IMR-90 (cell line): Measurements from ENCODE around the gene VARS2. TPM values are rescaled to one million over a fixed set of nuclear protein-coding genes. Genes with fewer than 3 reads are reported as not detected.

Source experiments
- ATAC-seq: fragments of 200-7000 bp; cut with Tn5 transposase; 2 replicates; pipeline ENCODE4 v1.9.1; 2020; ENCODE audit warnings: low read depth, mild to moderate bottlenecking, moderate library complexity
- BruUV-seq: library from RNA; stranded (reverse); fragments of 400-500 nt; replicated peaks from 2 replicates; lab custom pipeline; 2021; lab: Mats Ljungman, UMichigan
- CTCF ChIA-PET: fragments of 300-600 bp; formaldehyde crosslinking; extraction: SDS; loops from one replicate; lab custom pipeline; 2021; ENCODE audit warnings: antibody characterized with exemption; lab: Yijun Ruan, JAX
- POLR2A ChIA-PET: fragments of 300-600 bp; sonication (Branson Sonifier 250); formaldehyde crosslinking; loops from one replicate; lab custom pipeline; 2022; ENCODE audit warnings: antibody characterized with exemption; ENCODE audit not compliant: unreplicated experiment; lab: Charles Lee
- DNase-seq: peaks from one replicate; pipeline ENCODE4 v3.0.0; 2013
- H2AFZ ChIP-seq: replicated peaks from 2 replicates; pipeline ENCODE3; 2013; ENCODE audit warnings: low read length, mild to moderate bottlenecking; ENCODE audit not compliant: poor library complexity
- H2AK5ac ChIP-seq: 2 replicates; pipeline ENCODE4 v1.6.1; 2013; ENCODE audit warnings: low read depth, low read length, inconsistent platforms
- H2AK9ac ChIP-seq: replicated peaks from 2 replicates; pipeline ENCODE3; 2013; ENCODE audit warnings: mild to moderate bottlenecking, low read depth, low read length, moderate library complexity; ENCODE audit not compliant: poor library complexity
- H2BK120ac ChIP-seq: 2 replicates; pipeline ENCODE4 v1.6.1; 2013; ENCODE audit warnings: low read depth, low read length, inconsistent platforms
- H2BK15ac ChIP-seq: 3 replicates; pipeline ENCODE4 v1.6.1; 2013; ENCODE audit warnings: low read depth, low read length, inconsistent platforms
- H2BK20ac ChIP-seq: 2 replicates; pipeline ENCODE4 v1.6.1; 2013; ENCODE audit warnings: low read depth, mild to moderate bottlenecking, inconsistent platforms, low read length, moderate library complexity
- H2BK5ac ChIP-seq: 2 replicates; pipeline ENCODE4 v1.6.1; 2013; ENCODE audit warnings: mild to moderate bottlenecking, low read depth, low read length, inconsistent platforms; ENCODE audit not compliant: poor library complexity, severe bottlenecking
- H3K14ac ChIP-seq: replicated peaks from 2 replicates; pipeline ENCODE4 v1.6.1; 2013; ENCODE audit warnings: low read depth, low read length, inconsistent platforms
- H3K18ac ChIP-seq: 2 replicates; pipeline ENCODE4 v1.6.1; 2013; ENCODE audit warnings: low read depth, low read length, control low read depth
- H3K23ac ChIP-seq: 2 replicates; pipeline ENCODE4 v1.6.1; 2013; ENCODE audit warnings: low read depth, low read length, inconsistent platforms
- H3K27ac ChIP-seq: 2 replicates; pipeline ENCODE4 v1.5.1; 2013; ENCODE audit warnings: mild to moderate bottlenecking, control low read depth, low read length; ENCODE audit not compliant: insufficient read depth
- H3K27me3 ChIP-seq: 2 replicates; pipeline ENCODE4 v1.6.1; 2013; ENCODE audit warnings: low read length; ENCODE audit not compliant: control insufficient read depth, insufficient read depth
- H3K36me3 ChIP-seq: 2 replicates; pipeline ENCODE4 v1.6.1; 2013; ENCODE audit warnings: low read length, mixed read lengths; ENCODE audit not compliant: control insufficient read depth, insufficient read depth
- H3K4ac ChIP-seq: 2 replicates; pipeline ENCODE4 v1.6.1; 2013; ENCODE audit warnings: low read depth, low read length, inconsistent platforms
- H3K4me1 ChIP-seq: 2 replicates; pipeline ENCODE4 v1.6.1; 2013; ENCODE audit warnings: low read length, mixed read lengths; ENCODE audit not compliant: control insufficient read depth, insufficient read depth
- H3K4me2 ChIP-seq: 2 replicates; pipeline ENCODE4 v1.6.1; 2013; ENCODE audit warnings: low read depth, mild to moderate bottlenecking, control low read depth, low read length, moderate library complexity
- H3K4me3 ChIP-seq: 2 replicates; pipeline ENCODE4 v1.5.1; 2013; ENCODE audit warnings: low read depth, mild to moderate bottlenecking, control low read depth, low read length, moderate library complexity; ENCODE audit not compliant: insufficient read depth
- H3K56ac ChIP-seq: 2 replicates; pipeline ENCODE4 v1.6.1; 2013; ENCODE audit warnings: low read length, inconsistent platforms; ENCODE audit not compliant: insufficient read depth; ENCODE audit errors: extremely low read depth
- H3K79me1 ChIP-seq, 2 experiments: 2 replicates each; pipeline ENCODE4 v1.6.1; 2013; ENCODE audit warnings: low read length in 2 of 2, inconsistent platforms in 1 of 2, low read depth in 1 of 2
- H3K9ac ChIP-seq: 2 replicates; pipeline ENCODE4 v1.6.1; 2013; ENCODE audit warnings: low read depth, low read length, control low read depth
- H3K9me1 ChIP-seq: 2 replicates; pipeline ENCODE4 v1.6.1; 2013; ENCODE audit warnings: low read length, inconsistent platforms; ENCODE audit not compliant: insufficient read depth
- H3K9me3 ChIP-seq: 2 replicates; pipeline ENCODE4 v1.6.1; 2013; ENCODE audit warnings: low read length; ENCODE audit not compliant: control insufficient read depth, insufficient read depth
- H4K20me1 ChIP-seq: 2 replicates; pipeline ENCODE4 v1.6.1; 2013; ENCODE audit warnings: low read length, inconsistent platforms; ENCODE audit not compliant: insufficient read depth
- H4K5ac ChIP-seq: 2 replicates; pipeline ENCODE4 v1.6.1; 2013; ENCODE audit warnings: mild to moderate bottlenecking, low read depth, low read length, control low read depth
- H4K8ac ChIP-seq, 2 experiments: 2 replicates each; pipeline ENCODE4 v1.6.1; 2013; ENCODE audit warnings: low read depth in 2 of 2, low read length in 2 of 2, control low read depth in 1 of 2, inconsistent platforms in 1 of 2
- H4K91ac ChIP-seq: 2 replicates; pipeline ENCODE4 v1.6.1; 2013; ENCODE audit warnings: low read depth, low read length, inconsistent platforms; ENCODE audit not compliant: insufficient read depth
- BHLHE40 ChIP-seq: fragments of 150-350 bp; IDR thresholded peaks from 2 replicates; pipeline ENCODE4 v1.6.1; 2016; ENCODE audit warnings: mild to moderate bottlenecking, low read depth, low read length
- CEBPB ChIP-seq: IDR thresholded peaks from 2 replicates; pipeline ENCODE4 v1.6.1; 2012; ENCODE audit warnings: low read depth, low read length, improper control_type of control experiment
- CHD1 ChIP-seq: IDR thresholded peaks from 2 replicates; pipeline ENCODE4 v1.6.1; 2012; ENCODE audit warnings: low read depth, low read length, improper control_type of control experiment
- CTCF ChIP-seq: conservative IDR thresholded peaks from 2 replicates; pipeline ENCODE4 v1.5.1; 2012; ENCODE audit warnings: mild to moderate bottlenecking, low read depth, low read length, improper control_type of control experiment
- ELK1 ChIP-seq: fragments of 150-350 bp; IDR thresholded peaks from 2 replicates; pipeline ENCODE4 v1.6.1; 2016; ENCODE audit warnings: low read depth, mild to moderate bottlenecking, low read length, moderate library complexity, borderline replicate concordance
- FOS ChIP-seq: fragments of 150-350 bp; IDR thresholded peaks from 2 replicates; pipeline ENCODE4 v1.6.1; 2016; ENCODE audit warnings: low read depth, low read length
- MAFK ChIP-seq: IDR thresholded peaks from 2 replicates; pipeline ENCODE4 v1.6.1; 2012; ENCODE audit warnings: low read depth, low read length, improper control_type of control experiment
- NFE2L2 ChIP-seq: fragments of 150-350 bp; IDR thresholded peaks from 2 replicates; pipeline ENCODE4 v1.6.1; 2016; ENCODE audit warnings: low read depth, mild to moderate bottlenecking, low read length
- RCOR1 ChIP-seq: IDR thresholded peaks from 2 replicates; pipeline ENCODE4 v1.6.1; 2012; ENCODE audit warnings: mild to moderate bottlenecking, low read length, improper control_type of control experiment; ENCODE audit not compliant: insufficient replicate concordance
- SMC3 ChIP-seq: fragments of 150-350 bp; IDR thresholded peaks from 2 replicates; pipeline ENCODE4 v1.6.1; 2016; ENCODE audit warnings: low read depth, mild to moderate bottlenecking, antibody characterized with exemption, low read length, moderate library complexity
- USF2 ChIP-seq: fragments of 150-350 bp; IDR thresholded peaks from 2 replicates; pipeline ENCODE4 v1.6.1; 2017; ENCODE audit warnings: mild to moderate bottlenecking, antibody characterized with exemption, low read length, low read depth
- WGBS, 2 experiments: methylation state at CpG; one replicate each; pipeline versions ENCODE4 v1.1.5 to v1.1.7; 2013; ENCODE audit warnings: missing lambda C conversion rate in 2 of 2; ENCODE audit not compliant: insufficient read length in 1 of 2; ENCODE audit errors: extremely low coverage in 2 of 2; 5-methylcytosine and 5-hydroxymethylcytosine counted together
- dilution Hi-C: fragments of 300-500 bp; cut with HindIII; formaldehyde crosslinking; loops from one replicate; pipeline ENCODE4 v1.14.3; 2018; ENCODE audit warnings: low sequenced_read_pairs; ENCODE audit not compliant: unreplicated experiment
- in situ Hi-C: fragments of 300-500 bp; cut with MboI; formaldehyde crosslinking; loops from 3 replicates; pipeline ENCODE4 v1.14.3; 2019; ENCODE audit warnings: low sequenced_read_pairs, inconsistent platforms, mixed read lengths
- intact Hi-C: fragments of 100-400 bp; cut with micrococcal nuclease; formaldehyde crosslinking; loops from 2 replicates; pipeline ENCODE4 v1.10.0; 2022
- polyA plus RNA-seq, 3 experiments: library from polyadenylated mRNA; depleted of rRNA; stranded (reverse); fragments of >200 nt; gene quantifications; 2 replicates each; pipeline ENCODE4 v1.2.3, GENCODE V29; 2012; ENCODE audit warnings: low replicate concordance in 1 of 3
- total RNA-seq: library from RNA; depleted of rRNA; stranded (reverse); fragments of >200 nt; gene quantifications from 2 replicates; pipeline ENCODE4 v1.2.3, GENCODE V29; 2012

VARS2 gene
- total and polyA plus RNA-seq, 2 of the 4 experiments (the other 2 are of a cell fraction) = 7.2 to 14.0 TPM

- intact Hi-C loops (no loop called here), in situ Hi-C loops (no loop called here), dilution Hi-C loops (no loop called here)
- no TSS peak for BruUV-seq
- no peak overlapping the region for H2AK9ac ChIP-seq
- TF ChIP-seq SMC3 (no peak), MAFK (no peak), NFE2L2 (no peak), RCOR1 (no peak), CEBPB (no peak), USF2 (no peak), CTCF (no peak), ELK1 (no peak), FOS (no peak), CHD1 (no peak), BHLHE40 (no peak)
- H3K4ac ChIP-seq = no peak overlapping the region
- H3K9me1 ChIP-seq = peaks cover 2% of the 10 kb centered on the region
- H4K5ac ChIP-seq = no peak overlapping the region
- ChIA-PET CTCF (interaction anchor here (1.0 to 1.3 kb wide), 2 partner anchors 133 to 142 kb away, joined by 3 read pairs; no protein-coding TSS in a partner anchor), POLR2A (no interaction called here)
- H2BK5ac ChIP-seq = no peak overlapping the region
- H4K8ac ChIP-seq = no peak overlapping the region
- no peak overlapping the region for H2AK5ac ChIP-seq
- no peaks in the 10 kb centered on the region for H3K36me3 ChIP-seq
- ATAC-seq = no peak
- no peak for DNase-seq
- no peak overlapping the region for H2AFZ ChIP-seq
- H3K4me1 ChIP-seq = no peaks in the 10 kb centered on the region; the same call in 1 of the 2 replicates
- no peaks in the 10 kb centered on the region for H4K20me1 ChIP-seq
- WGBS, 2 experiments = 17% methylated on average over 2 of the region's 6 CpGs; no CpG with 5 or more reads in 1 of the 2 experiments
- no peak overlapping the region for H3K18ac ChIP-seq
- H3K56ac ChIP-seq = no peak overlapping the region
- H3K79me1 ChIP-seq = no peaks in the 10 kb centered on the region
- no peak overlapping the region for H3K4me3 ChIP-seq
- peaks cover 58% of the 10 kb centered on the region for H3K27me3 ChIP-seq
- H2BK120ac ChIP-seq = no peak overlapping the region
- no peak overlapping the region for H2BK15ac ChIP-seq
- no peak overlapping the region for H4K91ac ChIP-seq
- H3K14ac ChIP-seq = no peak overlapping the region
- no peak overlapping the region for H3K9ac ChIP-seq
- no peak overlapping the region for H3K23ac ChIP-seq
- H3K27ac ChIP-seq = no peak overlapping the region
- no peak overlapping the region for H3K4me2 ChIP-seq
- H2BK20ac ChIP-seq = no peak overlapping the region
- no peaks in the 10 kb centered on the region for H3K9me3 ChIP-seq
Observed at GRCh38 chr6:30937265-30937664, 23.2 kb downstream of the VARS2 start.
